ENCODE results near the gene SGSM2. TPM values are rescaled to one million over a fixed set of nuclear protein-coding genes. Genes with fewer than 3 reads are reported as not detected.
A peak's percentile ranks its signal among the peaks of the same experiment; 100 is the strongest.

Gene SGSM2
- total RNA-seq, 1 donor, result 31.0 TPM

DNA sequence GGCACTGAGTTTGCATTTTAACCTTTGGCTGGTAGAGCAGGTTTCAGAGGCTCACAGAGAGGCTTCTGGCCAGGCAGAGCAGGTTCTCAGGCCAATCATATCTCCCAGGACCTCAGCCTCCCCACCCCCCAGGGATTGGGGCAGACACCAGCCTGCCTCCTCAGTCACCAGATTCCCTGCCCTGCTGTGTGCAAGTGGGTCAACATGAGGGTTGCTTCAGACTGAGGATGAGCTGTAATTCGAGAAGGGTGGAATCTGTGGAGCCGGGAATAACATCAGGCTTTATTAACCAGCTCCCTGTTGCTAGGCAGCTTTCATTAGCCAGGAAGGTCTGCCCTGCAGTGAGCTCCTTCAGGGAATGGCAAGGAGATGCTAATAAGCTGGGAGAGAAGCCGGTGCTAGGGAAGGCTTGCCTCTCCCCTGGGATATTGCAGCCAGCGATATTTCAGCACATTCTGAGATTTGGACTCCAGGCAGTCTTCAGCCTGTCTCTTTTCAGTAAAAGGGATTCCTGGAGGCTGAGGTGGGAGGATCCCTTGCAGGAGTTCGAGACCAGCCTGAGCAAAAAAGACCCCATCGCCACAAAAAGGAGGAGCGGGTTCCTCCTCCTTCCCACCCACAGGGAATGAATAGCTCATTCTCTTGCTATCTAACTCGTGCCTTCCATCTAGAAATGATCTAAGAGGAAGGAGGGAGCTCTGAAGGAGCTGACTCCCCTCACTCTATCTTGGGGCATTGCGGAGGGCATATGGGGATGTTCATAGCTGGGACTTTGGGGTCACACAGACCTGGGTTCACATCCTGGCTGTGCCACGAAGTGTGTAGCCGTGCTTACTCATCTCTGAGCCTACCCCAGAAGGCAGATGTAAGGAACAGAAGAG, 10.7 kb downstream of the SGSM2 start:
- peak; percentile 63 for DNase-seq (ENCODE audit: low read depth)
- no peak overlapping the region for H3K4me3 ChIP-seq (ENCODE audit: low read depth, low read length)
- TF ChIP-seq CTCF (IDR thresholded peaks at IDR 0.05; ENCODE audit: insufficient read depth, low read length), result no peak

- H3K4me3 ChIP-seq (ENCODE audit: low read depth, low read length), result no peak overlapping the region
- no peak for DNase-seq (ENCODE audit: low read depth)
- TF ChIP-seq CTCF (IDR thresholded peaks at IDR 0.05; ENCODE audit: insufficient read depth, low read length), result no peak
Observed at GRCh38 chr17:2351269-2351668, 14.0 kb downstream of the SGSM2 start.

- TF ChIP-seq CTCF (IDR thresholded peaks at IDR 0.05; ENCODE audit: insufficient read depth, low read length), result no peak
- DNase-seq (ENCODE audit: low read depth), result no peak
- H3K4me3 ChIP-seq (ENCODE audit: low read depth, low read length), result no peak overlapping the region
Observed at GRCh38 chr17:2354311-2354710, 17.0 kb downstream of the SGSM2 start.

DNA sequence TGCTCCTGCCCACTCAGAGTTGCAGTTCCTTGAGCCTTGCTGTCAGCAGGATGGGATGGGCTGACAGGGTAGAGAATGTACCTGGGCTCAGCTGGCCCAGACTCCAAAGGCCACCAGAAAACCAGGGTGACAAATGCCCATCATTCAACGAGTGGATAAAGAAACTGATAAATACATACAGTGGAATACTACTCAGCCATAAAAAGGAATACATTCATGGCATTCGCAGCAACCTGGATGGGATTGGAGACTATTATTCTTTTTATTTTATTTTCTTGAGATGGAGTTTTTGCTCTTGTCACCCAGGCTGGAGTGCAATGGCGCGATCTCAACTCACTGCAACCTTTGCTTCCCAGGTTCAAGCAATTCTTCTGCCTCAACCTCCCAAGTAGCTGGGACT, 19.9 kb downstream of the SGSM2 start:
- no peak overlapping the region for H3K4me3 ChIP-seq (ENCODE audit: low read depth, low read length)
- DNase-seq (ENCODE audit: low read depth), result no peak
- TF ChIP-seq CTCF (IDR thresholded peaks at IDR 0.05; ENCODE audit: insufficient read depth, low read length), result no peak

- no peak overlapping the region for H3K4me3 ChIP-seq (ENCODE audit: low read depth, low read length)
- TF ChIP-seq CTCF (IDR thresholded peaks at IDR 0.05; ENCODE audit: insufficient read depth, low read length), result no peak
- no peak for DNase-seq (ENCODE audit: low read depth)
Observed at GRCh38 chr17:2357931-2358434, 20.7 kb downstream of the SGSM2 start.

- no peak for TF ChIP-seq CTCF (IDR thresholded peaks at IDR 0.05; ENCODE audit: insufficient read depth, low read length)
- DNase-seq (ENCODE audit: low read depth), result no peak
Observed at GRCh38 chr17:2361010-2361760, 23.9 kb downstream of the SGSM2 start.

More at GRCh38 chr17:2361010-2361760, 23.9 kb downstream of the SGSM2 start:
- no peak overlapping the region for H3K4me3 ChIP-seq (ENCODE audit: low read depth, low read length)

Measured in fibroblast of the aortic adventitia (primary cell).